GM12891 (cell line): ENCODE measurements around the gene SUGP1.
A peak's percentile ranks its signal among the peaks of the same experiment; 100 is the strongest.

Experiments used
- DNase-seq: peaks from one replicate; pipeline ENCODE4 v3.0.0; 2011; ENCODE audit warnings: low spot score; ENCODE audit not compliant: insufficient read length
- FAIRE-seq: peaks from 2 replicates; lab custom pipeline; 2011; peaks lifted over from hg19 to GRCh38; lab: Jason Lieb, UNC
- PAX5 ChIP-seq: IDR thresholded peaks from 2 replicates; pipeline ENCODE4 v1.6.1; 2011; ENCODE audit warnings: low read length, moderate library complexity, mild to moderate bottlenecking; ENCODE audit not compliant: insufficient read depth, severe bottlenecking
- POLR2A ChIP-seq: IDR thresholded peaks from 2 replicates; pipeline ENCODE4 v1.6.1; 2011; ENCODE audit warnings: low read depth, low read length, control low read depth
- POLR2AphosphoS5 ChIP-seq: IDR thresholded peaks from 2 replicates; pipeline ENCODE4 v1.6.1; 2011; ENCODE audit warnings: low read depth, low read length, control low read depth
- POU2F2 ChIP-seq: IDR thresholded peaks from 2 replicates; pipeline ENCODE4 v1.6.1; 2011; ENCODE audit warnings: low read depth, mild to moderate bottlenecking, control low read depth, low read length, moderate library complexity
- SPI1 ChIP-seq: IDR thresholded peaks from 2 replicates; pipeline ENCODE4 v1.6.1; 2011; ENCODE audit warnings: low read depth, low read length, control low read depth
- TAF1 ChIP-seq: IDR thresholded peaks from 2 replicates; pipeline ENCODE4 v1.6.1; 2011; ENCODE audit warnings: low read depth, low read length, control low read depth

The SUGP1 gene

DNA sequence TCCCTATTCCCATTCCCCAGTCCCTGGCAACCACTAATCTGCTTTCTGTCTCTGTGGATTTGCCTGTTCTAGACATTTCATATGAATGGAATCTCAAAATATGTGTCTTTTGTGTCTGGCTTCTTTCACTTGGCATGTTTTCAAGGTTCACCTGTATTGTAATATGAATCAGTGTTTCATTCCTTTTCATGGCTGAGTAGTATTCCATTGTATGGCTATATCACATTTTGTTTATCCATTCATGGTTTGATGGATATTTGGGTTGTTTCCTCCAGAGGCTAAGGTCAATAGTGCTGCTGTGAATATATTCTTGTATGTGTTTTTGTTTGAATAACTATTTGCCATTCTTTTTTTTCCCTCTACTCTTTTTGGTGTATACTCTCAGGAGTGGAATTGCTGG lies 84.1 kb downstream of the SUGP1 start:
- DNase-seq (no peak), FAIRE-seq (peak; percentile 33)
- TF ChIP-seq POLR2AphosphoS5 (no peak), SPI1 (no peak), TAF1 (no peak), PAX5 (no peak), POU2F2 (no peak), POLR2A (no peak)

GRCh38 chr19:19234220-19234816 lies 86.0 kb downstream of the SUGP1 start:
- no peak for DNase-seq
- TF ChIP-seq POLR2A (no peak), PAX5 (no peak), SPI1 (no peak), TAF1 (no peak), POU2F2 (no peak), POLR2AphosphoS5 (no peak)
- no peak for FAIRE-seq

GRCh38 chr19:19232261-19232721 lies 88.0 kb downstream of the SUGP1 start:
- FAIRE-seq (no peak), DNase-seq (no peak)
- TF ChIP-seq POU2F2 (no peak), PAX5 (no peak), POLR2AphosphoS5 (no peak), SPI1 (no peak), TAF1 (no peak), POLR2A (no peak)

DNA sequence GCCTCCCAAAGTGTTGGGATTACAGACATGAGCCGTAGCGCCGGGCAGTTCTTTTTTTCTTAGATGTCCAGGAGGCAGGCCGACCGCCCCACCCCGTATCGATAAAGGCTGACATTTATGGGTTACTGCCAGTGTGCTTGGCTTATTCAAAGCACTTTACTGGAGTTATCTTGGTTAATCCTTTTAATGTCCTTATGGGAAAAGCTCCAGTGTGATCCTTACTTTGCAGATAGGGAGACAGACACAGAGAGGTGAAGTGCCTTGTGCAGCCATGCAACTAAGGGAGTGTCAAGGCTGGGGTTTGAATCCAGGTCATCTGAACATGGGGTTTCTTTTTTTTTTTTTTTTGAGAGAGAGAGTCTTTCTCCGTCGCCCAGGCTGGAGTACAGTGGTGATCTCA lies 89.3 kb downstream of the SUGP1 start:
- no peak for FAIRE-seq
- no peak for DNase-seq
- no peak for TF ChIP-seq SPI1
- TF ChIP-seq POU2F2, result no peak
- TF ChIP-seq POLR2A, result no peak
- TF ChIP-seq PAX5, result no peak
- no peak for TF ChIP-seq TAF1
- no peak for TF ChIP-seq POLR2AphosphoS5

DNA sequence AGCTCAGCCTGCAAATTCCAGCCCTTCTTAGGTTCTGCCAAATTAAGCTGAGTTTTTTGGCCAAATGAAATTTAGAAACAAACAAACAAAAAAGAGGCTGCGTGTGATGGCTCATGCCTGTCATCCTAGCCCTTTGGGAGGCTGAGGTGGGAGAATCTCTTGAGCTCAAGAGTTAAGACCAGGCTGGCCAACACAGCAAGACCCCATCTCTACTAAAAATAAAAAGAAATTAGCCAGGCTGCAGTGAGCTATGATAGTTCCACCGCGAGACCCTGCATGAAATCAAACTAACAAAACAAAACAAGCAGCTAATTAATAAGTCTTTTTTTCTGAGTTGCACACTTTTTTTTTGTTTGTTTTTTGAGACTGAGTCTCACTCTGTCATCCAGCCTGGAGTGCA lies 90.6 kb downstream of the SUGP1 start:
- TF ChIP-seq POU2F2 (no peak), PAX5 (no peak), POLR2AphosphoS5 (no peak), TAF1 (no peak), POLR2A (no peak), SPI1 (no peak)
- no peak for FAIRE-seq
- DNase-seq, result no peak

GRCh38 chr19:19227217-19227616 lies 93.1 kb downstream of the SUGP1 start:
- TF ChIP-seq POLR2A (no peak), TAF1 (no peak), POU2F2 (no peak), POLR2AphosphoS5 (no peak), SPI1 (no peak)
- DNase-seq (no peak), FAIRE-seq (no peak)

GRCh38 chr19:19226663-19227062 lies 93.6 kb downstream of the SUGP1 start:
- FAIRE-seq, result no peak
- no peak for TF ChIP-seq POU2F2
- no peak for TF ChIP-seq PAX5
- no peak for TF ChIP-seq SPI1
- TF ChIP-seq POLR2AphosphoS5, result no peak
- TF ChIP-seq TAF1, result no peak
- no peak for TF ChIP-seq POLR2A
- no peak for DNase-seq

DNA sequence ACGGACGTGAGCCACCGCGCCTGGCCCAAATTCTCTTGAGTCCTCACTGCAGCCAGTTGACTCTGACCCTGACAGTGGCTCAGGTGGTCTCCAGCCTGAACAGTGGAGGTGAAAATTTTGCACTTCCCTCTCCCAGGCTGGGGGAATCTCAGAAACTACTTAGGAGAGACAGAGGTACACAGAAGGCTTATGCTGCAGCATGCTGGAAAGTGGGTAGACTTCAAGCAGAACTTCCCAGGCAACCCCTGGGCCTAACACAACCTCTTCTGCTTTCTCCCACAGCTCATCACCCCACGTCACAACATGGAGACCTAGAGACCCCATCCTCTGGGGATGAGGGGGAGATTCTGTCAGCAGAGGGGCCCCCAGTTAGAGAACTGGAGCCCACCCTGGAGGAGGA lies 94.1 kb downstream of the SUGP1 start:
- FAIRE-seq (no peak), DNase-seq (no peak)
- TF ChIP-seq POLR2AphosphoS5 (no peak), PAX5 (no peak), POLR2A (no peak), POU2F2 (no peak), TAF1 (no peak)
